Mammary epithelial cell (primary cell): ENCODE results near the gene KIF6.

Source experiments
- EZH2 ChIP-seq: IDR thresholded peaks from 2 replicates; pipeline ENCODE4 v1.6.1; 2012; ENCODE audit warnings: low read length, inconsistent platforms, borderline replicate concordance
- TF ChIP-seq, protein P1 (sequence below), 2 donors: IDR thresholded peaks in 1 of 2; conservative IDR thresholded peaks in 1 of 2; 2 replicates each; pipeline ENCODE4 v1.5.1; 2011 to 2012; ENCODE audit warnings: inconsistent platforms in 2 of 2, low read length in 2 of 2, mild to moderate bottlenecking in 2 of 2, control low read depth in 1 of 2, low read depth in 1 of 2; ENCODE audit not compliant: insufficient read depth in 1 of 2; ENCODE audit errors: extremely low read depth in 1 of 2

DNA sequence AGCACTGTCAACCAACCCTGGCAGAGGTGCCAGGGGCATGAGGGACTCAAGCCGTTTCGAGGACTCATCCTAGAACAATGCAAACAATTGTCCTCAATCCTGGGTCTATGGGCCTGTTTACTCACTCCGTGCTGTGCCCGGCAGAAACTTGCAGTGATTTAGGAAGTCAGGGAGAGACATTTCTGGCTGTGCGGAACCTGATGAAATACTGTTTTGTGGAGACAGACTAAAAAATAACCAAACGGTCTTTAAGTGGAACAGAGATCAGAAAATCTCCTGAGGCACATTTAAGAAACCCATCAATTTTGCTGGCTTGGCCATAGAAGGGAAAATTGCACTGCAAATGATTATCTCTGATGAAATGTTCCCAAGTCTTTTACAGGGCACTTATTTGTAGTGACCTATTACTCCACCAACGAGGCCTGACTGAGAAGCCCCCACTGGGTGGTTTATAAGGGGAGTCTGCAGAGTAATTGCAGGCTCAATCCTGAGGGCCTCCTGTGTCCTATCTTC lies 322.9 kb downstream of the KIF6 start:
- no peak for TF ChIP-seq EZH2
- TF ChIP-seq, protein P1, sequence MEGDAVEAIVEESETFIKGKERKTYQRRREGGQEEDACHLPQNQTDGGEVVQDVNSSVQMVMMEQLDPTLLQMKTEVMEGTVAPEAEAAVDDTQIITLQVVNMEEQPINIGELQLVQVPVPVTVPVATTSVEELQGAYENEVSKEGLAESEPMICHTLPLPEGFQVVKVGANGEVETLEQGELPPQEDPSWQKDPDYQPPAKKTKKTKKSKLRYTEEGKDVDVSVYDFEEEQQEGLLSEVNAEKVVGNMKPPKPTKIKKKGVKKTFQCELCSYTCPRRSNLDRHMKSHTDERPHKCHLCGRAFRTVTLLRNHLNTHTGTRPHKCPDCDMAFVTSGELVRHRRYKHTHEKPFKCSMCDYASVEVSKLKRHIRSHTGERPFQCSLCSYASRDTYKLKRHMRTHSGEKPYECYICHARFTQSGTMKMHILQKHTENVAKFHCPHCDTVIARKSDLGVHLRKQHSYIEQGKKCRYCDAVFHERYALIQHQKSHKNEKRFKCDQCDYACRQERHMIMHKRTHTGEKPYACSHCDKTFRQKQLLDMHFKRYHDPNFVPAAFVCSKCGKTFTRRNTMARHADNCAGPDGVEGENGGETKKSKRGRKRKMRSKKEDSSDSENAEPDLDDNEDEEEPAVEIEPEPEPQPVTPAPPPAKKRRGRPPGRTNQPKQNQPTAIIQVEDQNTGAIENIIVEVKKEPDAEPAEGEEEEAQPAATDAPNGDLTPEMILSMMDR (conservative IDR thresholded peaks at IDR 0.05 in 1 of 2, IDR thresholded peaks at IDR 0.05 in 1 of 2; ENCODE audit: extremely low read depth in 1 of 2, insufficient read depth in 1 of 2, low read depth in 1 of 2, low read length in 2 of 2), result no peak
